Trophoblast cell (in vitro differentiated cells and primary cell): ENCODE results near the gene RNU1-3.
"Not testable (repeated sequence)": the region's sequence is repeated elsewhere in the genome, so short reads cannot be mapped to it uniquely, and the experiment has no call there.

ENCODE experiments used
- DNase-seq, 2 donors: peaks; one replicate each; pipeline ENCODE4 v3.0.0-alpha.2; 2016
- H2AFZ ChIP-seq: 2 replicates; pipeline ENCODE4 v1.6.1; 2013; ENCODE audit warnings: low read length, moderate library complexity, mild to moderate bottlenecking; ENCODE audit not compliant: insufficient read depth, poor library complexity
- H2AK5ac ChIP-seq: 2 replicates; pipeline ENCODE4 v1.6.1; 2013; ENCODE audit warnings: mild to moderate bottlenecking, low read length
- H2BK120ac ChIP-seq: 2 replicates; pipeline ENCODE4 v1.6.1; 2013; ENCODE audit warnings: low read length, mild to moderate bottlenecking, moderate library complexity; ENCODE audit not compliant: insufficient read depth, poor library complexity
- H2BK12ac ChIP-seq: 2 replicates; pipeline ENCODE4 v1.6.1; 2013; ENCODE audit warnings: mild to moderate bottlenecking, low read length, moderate library complexity
- H2BK5ac ChIP-seq: 2 replicates; pipeline ENCODE4 v1.6.1; 2013; ENCODE audit warnings: low read length, low read depth, moderate library complexity, mild to moderate bottlenecking; ENCODE audit not compliant: poor library complexity
- H3K14ac ChIP-seq: 2 replicates; pipeline ENCODE4 v1.6.1; 2013; ENCODE audit warnings: mild to moderate bottlenecking, low read length
- H3K18ac ChIP-seq: 2 replicates; pipeline ENCODE4 v1.6.1; 2013; ENCODE audit warnings: mild to moderate bottlenecking, low read length
- H3K23ac ChIP-seq: 2 replicates; pipeline ENCODE4 v1.6.1; 2013; ENCODE audit warnings: low read length
- H3K27ac ChIP-seq: 2 replicates; pipeline ENCODE4 v1.5.1; 2013; ENCODE audit warnings: low read depth, mild to moderate bottlenecking, inconsistent platforms, low read length, moderate library complexity
- H3K27me3 ChIP-seq: 2 replicates; pipeline ENCODE4 v1.6.1; 2013; ENCODE audit warnings: inconsistent platforms, mild to moderate bottlenecking, low read length, moderate library complexity; ENCODE audit not compliant: insufficient read depth
- H3K36me3 ChIP-seq, 2 experiments: 1 replicate in 1 of 2; 2 replicates in 1 of 2; pipeline ENCODE4 v1.6.1; 2013; ENCODE audit warnings: low read length in 2 of 2, mild to moderate bottlenecking in 2 of 2, moderate library complexity in 1 of 2; ENCODE audit not compliant: insufficient read depth in 2 of 2, control insufficient read depth in 1 of 2
- H3K4ac ChIP-seq: 2 replicates; pipeline ENCODE4 v1.6.1; 2013; ENCODE audit warnings: low read depth, mild to moderate bottlenecking, low read length, moderate library complexity
- H3K4me1 ChIP-seq, 2 experiments: 1 replicate in 1 of 2; 2 replicates in 1 of 2; pipeline ENCODE4 v1.6.1; 2013; ENCODE audit warnings: low read length in 2 of 2, mild to moderate bottlenecking in 2 of 2, moderate library complexity in 1 of 2; ENCODE audit not compliant: insufficient read depth in 2 of 2, control insufficient read depth in 1 of 2
- H3K4me2 ChIP-seq: 2 replicates; pipeline ENCODE4 v1.6.1; 2013; ENCODE audit warnings: inconsistent platforms, mild to moderate bottlenecking, low read length, moderate library complexity
- H3K4me3 ChIP-seq: 2 replicates; pipeline ENCODE4 v1.5.1; 2013; ENCODE audit warnings: mild to moderate bottlenecking, low read depth, low read length, inconsistent platforms
- H3K79me1 ChIP-seq: one replicate; pipeline ENCODE4 v1.6.1; 2013; ENCODE audit warnings: low read length
- H3K79me2 ChIP-seq: 2 replicates; pipeline ENCODE4 v1.6.1; 2013; ENCODE audit warnings: low read length, mild to moderate bottlenecking; ENCODE audit not compliant: control insufficient read depth, insufficient read depth, poor library complexity
- H3K9ac ChIP-seq: 2 replicates; pipeline ENCODE4 v1.6.1; 2013; ENCODE audit warnings: mild to moderate bottlenecking, low read length
- H3K9me3 ChIP-seq: 2 replicates; pipeline ENCODE4 v1.6.1; 2013; ENCODE audit warnings: low read depth, mild to moderate bottlenecking, control low read depth, inconsistent platforms, low read length; ENCODE audit not compliant: insufficient read depth
- H4K12ac ChIP-seq: 2 replicates; pipeline ENCODE4 v1.6.1; 2013; ENCODE audit warnings: low read depth, mild to moderate bottlenecking, low read length, moderate library complexity
- H4K8ac ChIP-seq: 2 replicates; pipeline ENCODE4 v1.6.1; 2013; ENCODE audit warnings: low read depth, mild to moderate bottlenecking, low read length, moderate library complexity
- H4K91ac ChIP-seq: one replicate; pipeline ENCODE4 v1.6.1; 2013; ENCODE audit warnings: low read depth, mild to moderate bottlenecking, low read length, moderate library complexity
- WGBS: extraction: QIAGEN DNeasy Blood & Tissue Kit; methylation state at CpG from one replicate; pipeline ENCODE4 v1.1.7; 2013; ENCODE audit warnings: missing lambda C conversion rate; ENCODE audit not compliant: insufficient read length, insufficient coverage; ENCODE audit errors: extremely low coverage; 5-methylcytosine and 5-hydroxymethylcytosine counted together

The RNU1-3 gene

DNA sequence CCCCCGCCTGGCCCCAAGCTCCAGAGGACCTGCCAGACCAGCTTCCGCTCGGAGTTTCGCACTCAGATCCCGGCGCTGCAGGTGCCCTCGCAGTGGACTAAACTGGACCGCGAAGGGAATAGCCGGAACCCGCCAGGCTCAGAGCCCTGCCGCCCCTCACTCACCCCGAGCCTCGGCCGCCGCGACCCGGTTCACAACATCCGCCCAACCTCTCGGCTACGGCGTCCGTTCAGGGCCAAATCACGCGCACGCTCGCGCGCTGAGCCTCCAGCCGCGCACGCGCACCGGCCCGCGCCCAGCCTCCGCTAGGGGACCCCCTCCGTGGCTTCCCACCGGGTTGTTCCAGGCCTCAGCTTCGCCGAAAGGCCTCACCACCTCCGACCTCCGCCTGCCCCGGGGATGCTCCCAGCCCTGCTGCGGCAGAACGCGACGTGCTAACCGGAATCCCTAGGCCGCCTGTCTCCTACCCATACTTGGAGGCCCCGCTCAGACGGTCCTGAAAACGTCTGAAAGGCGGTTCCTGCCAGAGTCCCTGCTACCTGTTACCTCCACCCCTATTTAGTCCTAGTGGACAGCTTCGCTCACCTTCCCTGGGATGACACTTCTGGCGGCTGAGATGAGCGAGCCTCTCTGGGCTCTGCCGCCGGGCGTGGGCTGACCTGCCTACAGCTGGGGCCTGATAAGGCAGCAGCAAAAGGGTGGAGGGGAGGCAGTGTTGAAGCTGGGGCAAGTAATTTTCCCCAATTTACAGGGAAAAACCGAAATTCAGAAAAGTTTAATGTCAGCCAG, 22.1 kb downstream of the RNU1-3 start:
- peak overlapping the region; percentile 82 for H3K4me2 ChIP-seq
- H2AK5ac ChIP-seq, result peak overlapping the region; percentile 36
- not testable (repeated sequence) for H3K27me3 ChIP-seq, H3K79me1 ChIP-seq, H3K79me2 ChIP-seq, H3K9me3 ChIP-seq, H3K23ac ChIP-seq, H3K36me3 ChIP-seq
- H3K4me3 ChIP-seq, result peak overlapping the region; percentile 91
- H3K9ac ChIP-seq, result peak overlapping the region; percentile 91
- peak overlapping the region; percentile 88 for H2BK120ac ChIP-seq
- DNase-seq, result peak; percentile 95 to 100
- peak overlapping the region; percentile 88 for H3K18ac ChIP-seq
- peak overlapping the region; percentile 99 for H4K8ac ChIP-seq
- H2BK5ac ChIP-seq, result peak overlapping the region; percentile 71
- peak overlapping the region; percentile 98 for H2AFZ ChIP-seq
- peak overlapping the region; percentile 96 for H4K12ac ChIP-seq
- peak overlapping the region; percentile 13 for H3K27ac ChIP-seq
- peak overlapping the region; percentile 91 for H3K14ac ChIP-seq
- H3K4ac ChIP-seq, result peak overlapping the region; percentile 73
- peak overlapping the region; percentile 11 for H2BK12ac ChIP-seq
- H4K91ac ChIP-seq, result peak overlapping the region; percentile 88
- H3K4me1 ChIP-seq, result peaks cover 13 to 15% of the 10 kb centered on the region in 2 experiments
- WGBS, result no CpG with 5 or more reads among the region's 61 CpGs

DNA sequence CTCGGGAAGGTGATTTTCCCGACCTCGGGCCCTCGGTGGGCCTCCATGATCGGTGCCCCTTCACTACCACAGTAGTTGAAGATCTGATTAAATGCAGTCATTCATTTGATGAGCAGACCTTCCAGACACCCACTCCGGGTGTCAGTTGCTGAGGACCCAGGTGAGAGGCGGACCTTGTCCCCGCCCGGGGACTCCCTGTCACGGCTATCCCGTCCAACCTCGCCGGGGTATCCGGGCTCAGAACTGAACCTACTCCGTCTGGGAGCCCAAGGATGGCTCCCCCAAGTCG, 22.6 kb downstream of the RNU1-3 start:
- Histone ChIP-seq H3K14ac (peak overlapping the region; percentile 90), H4K8ac (peak overlapping the region; percentile 99), H3K79me2 (peaks cover 10% of the 10 kb centered on the region), H3K79me1 (peaks cover 7% of the 10 kb centered on the region), H3K27me3 (no peaks in the 10 kb centered on the region), H3K4me3 (peak overlapping the region; percentile 91), H3K18ac (peak overlapping the region; percentile 88), H2BK120ac (peak overlapping the region; percentile 88), H3K23ac (no peak overlapping the region), H4K91ac (peak overlapping the region; percentile 88), H3K27ac (peak overlapping the region; percentile 13), H3K36me3 (no peaks in the 10 kb centered on the region), H3K4me1 (peaks cover 13 to 15% of the 10 kb centered on the region in 2 experiments), H3K4ac (peak overlapping the region; percentile 73), H2AFZ (peak overlapping the region; percentile 98), H3K9me3 (peaks cover 1% of the 10 kb centered on the region), H2BK5ac (peak overlapping the region; percentile 71), H2BK12ac (peak overlapping the region; percentile 11), H3K9ac (peak overlapping the region; percentile 91), H2AK5ac (peak overlapping the region; percentile 36), H3K4me2 (peak overlapping the region; percentile 82), H4K12ac (peak overlapping the region; percentile 95)
- WGBS, result no CpG with 5 or more reads among the region's 16 CpGs
- DNase-seq, result no peak

DNA sequence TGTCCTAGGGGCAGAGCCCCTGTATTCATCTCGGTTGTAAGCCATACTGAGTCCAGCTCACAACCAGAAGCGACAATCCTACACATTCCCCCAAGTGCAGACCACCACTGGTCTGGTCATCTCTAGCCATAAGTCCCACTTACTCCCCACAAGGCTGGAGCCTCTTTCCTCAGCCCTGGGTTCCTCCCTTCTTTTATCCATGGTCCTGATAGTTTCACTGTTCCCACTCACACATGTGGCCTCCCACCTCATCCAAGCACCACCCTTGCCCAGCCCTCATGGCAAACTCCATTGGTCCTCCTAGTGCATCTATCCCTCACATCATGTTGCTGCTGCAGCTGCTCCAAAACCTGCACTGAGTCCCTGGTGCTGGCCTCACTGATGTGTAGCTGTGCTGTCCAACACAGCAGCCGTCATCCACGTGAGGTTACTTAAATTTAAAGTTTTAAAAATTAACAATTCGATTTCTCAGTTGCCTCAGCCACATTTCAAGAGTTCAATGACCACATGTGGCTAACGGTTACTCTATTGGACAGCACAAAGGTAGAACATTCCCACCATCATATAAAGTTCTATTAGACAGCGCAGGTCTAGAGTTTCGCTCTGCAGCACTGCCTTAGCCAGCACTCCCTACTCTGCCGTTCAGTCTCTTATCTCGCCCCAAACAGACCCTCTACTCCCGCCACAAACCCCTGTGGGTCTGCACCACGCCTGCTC, 23.1 kb downstream of the RNU1-3 start:
- not testable (repeated sequence) for H3K9me3 ChIP-seq, H3K27me3 ChIP-seq, H2BK12ac ChIP-seq, H3K23ac ChIP-seq, H3K27ac ChIP-seq, H2BK5ac ChIP-seq, H3K36me3 ChIP-seq, H3K79me2 ChIP-seq, H3K79me1 ChIP-seq
- Histone ChIP-seq H3K4ac (peak overlapping the region; percentile 73), H3K9ac (peak overlapping the region; percentile 91), H2BK120ac (peak overlapping the region; percentile 88), H2AFZ (peak overlapping the region; percentile 98), H3K4me2 (peak overlapping the region; percentile 82), H3K18ac (peak overlapping the region; percentile 88), H3K14ac (peak overlapping the region; percentile 90), H3K4me1 (peaks cover 13 to 15% of the 10 kb centered on the region in 2 experiments), H4K91ac (peak overlapping the region; percentile 88), H3K4me3 (peak overlapping the region; percentile 91), H4K12ac (peak overlapping the region; percentile 95), H2AK5ac (peak overlapping the region; percentile 2), H4K8ac (peak overlapping the region; percentile 99)
- DNase-seq, result peak in 1 of 2 donors; percentile 18
- WGBS, result no CpG with 5 or more reads among the region's 12 CpGs

DNA sequence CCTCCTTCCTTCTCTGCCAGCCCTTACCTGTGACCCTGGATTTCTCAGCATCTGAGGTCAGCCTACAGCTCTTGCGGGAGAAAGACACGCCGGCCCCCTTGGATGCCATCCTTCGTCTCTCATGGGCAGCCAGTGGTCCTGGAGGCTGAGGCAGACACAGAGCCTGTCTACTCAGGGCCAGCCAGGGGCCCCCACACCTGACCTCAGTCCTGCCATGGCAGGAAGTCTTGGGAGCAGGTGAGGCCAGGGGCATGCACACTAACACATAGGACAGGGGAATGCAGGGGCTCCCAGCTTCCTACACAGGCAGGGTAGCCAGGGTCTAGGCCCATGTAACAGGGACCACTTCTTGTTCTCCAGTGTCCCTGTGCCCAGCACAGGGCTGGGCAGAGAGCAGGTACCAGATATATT, 23.7 kb downstream of the RNU1-3 start:
- H3K23ac ChIP-seq, H3K79me2 ChIP-seq, H4K91ac ChIP-seq, H2AFZ ChIP-seq, H3K36me3 ChIP-seq, H3K27ac ChIP-seq, H2BK5ac ChIP-seq, H3K27me3 ChIP-seq, H4K8ac ChIP-seq, H4K12ac ChIP-seq, H2BK120ac ChIP-seq, H3K9ac ChIP-seq, DNase-seq, H3K9me3 ChIP-seq, H3K79me1 ChIP-seq, H3K14ac ChIP-seq, H2AK5ac ChIP-seq, H3K4me2 ChIP-seq, H2BK12ac ChIP-seq, H3K4ac ChIP-seq: not testable (repeated sequence)
- no CpG with 5 or more reads among the region's 4 CpGs for WGBS
- H3K18ac ChIP-seq, result peak overlapping the region; percentile 3
- peak overlapping the region; percentile 2 for H3K4me3 ChIP-seq
- peaks cover 13 to 15% of the 10 kb centered on the region in 2 experiments for H3K4me1 ChIP-seq
